T47D (cell line): ENCODE data around the gene LGALS7B.
"Not testable (repeated sequence)": the region's sequence is repeated elsewhere in the genome, so short reads cannot be mapped to it uniquely, and the experiment has no call there.

Experiments used
- DNase-seq, 2 experiments: peaks; one replicate each; pipeline versions ENCODE4 v3.0.0 to v3.0.0-alpha.2; 2011 to 2012; ENCODE audit warnings: low read depth in 1 of 2, low spot score in 1 of 2
- JUND ChIP-seq: IDR thresholded peaks from 2 replicates; pipeline ENCODE4 v1.6.1; 2012; ENCODE audit warnings: low read depth
- in situ Hi-C: cut with HindIII; loops from 2 replicates; pipeline ENCODE4 v1.10.0; 2016; ENCODE audit warnings: low sequenced_read_pairs, low pct_unique_long_range_greater_than_20kb

LGALS7B gene

DNA sequence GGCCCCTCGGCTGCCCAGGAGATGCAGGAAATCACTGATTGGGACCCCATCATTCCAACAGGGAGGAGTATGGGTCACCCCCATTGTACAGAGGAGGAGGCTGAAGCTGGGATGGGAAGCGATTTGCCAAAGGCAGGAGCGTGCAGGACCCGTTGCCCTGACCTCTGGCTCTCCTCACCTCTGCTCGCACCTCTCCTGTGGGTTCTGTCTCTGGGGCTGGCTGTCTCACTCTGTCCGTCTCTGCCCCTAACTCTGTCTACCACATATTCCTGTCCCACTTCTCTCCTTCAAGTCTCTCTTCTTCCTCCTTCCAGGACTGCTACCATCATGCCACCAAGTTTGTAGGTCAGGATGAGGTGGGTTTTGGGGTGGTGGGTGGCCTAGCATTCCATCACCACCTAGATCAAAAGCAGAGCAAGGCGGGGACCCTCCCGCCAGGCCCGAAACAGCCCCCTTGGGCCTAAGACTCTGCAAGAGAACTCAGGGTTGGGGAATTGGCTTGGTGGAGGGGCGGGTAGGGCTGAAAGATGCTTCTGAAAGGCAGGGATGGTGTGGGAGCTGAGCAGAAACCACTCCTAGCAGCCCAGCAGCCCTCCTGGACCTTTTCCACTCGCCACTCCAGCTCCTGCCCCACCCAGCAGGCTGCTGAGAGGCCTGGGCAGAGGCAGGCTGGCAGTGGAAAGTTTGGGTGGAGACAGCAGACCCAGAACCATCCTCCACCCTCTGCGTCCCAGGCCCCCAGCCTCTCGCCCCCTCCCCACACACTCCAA, 14.6 kb upstream of the LGALS7B start:
- DNase-seq = no peak
- in situ Hi-C loops = no loop called here
- no peak for TF ChIP-seq JUND

- in situ Hi-C loops = no loop called here
- DNase-seq = no peak
- no peak for TF ChIP-seq JUND
These were observed 10.3 kb upstream of the LGALS7B start for GRCh38 chr19:38778733-38779132.

DNA sequence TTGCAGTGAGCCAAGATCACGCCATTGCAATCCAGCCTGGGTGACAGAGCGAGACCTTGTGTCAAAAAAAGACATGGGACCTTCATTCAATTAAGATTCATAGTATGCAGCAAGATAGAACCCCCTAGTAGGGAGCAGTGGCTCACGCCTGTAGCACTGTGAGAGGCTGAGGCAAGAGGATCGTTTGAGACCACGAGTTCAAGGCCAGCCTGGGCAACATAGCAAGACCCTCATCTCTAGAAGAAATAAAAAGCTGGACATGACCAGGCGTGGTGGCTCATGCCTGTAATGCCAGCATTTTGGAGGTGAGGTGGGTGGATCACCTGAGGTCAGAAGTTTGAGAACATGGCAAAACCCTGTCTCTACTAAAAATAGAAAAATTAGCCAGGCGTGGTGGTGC, 8.6 kb upstream of the LGALS7B start:
- TF ChIP-seq JUND = no peak
- no peak for DNase-seq
- in situ Hi-C loops = no loop called here

GRCh38 chr19:38781058-38781457, 7.9 kb upstream of the LGALS7B start:
- no peak for TF ChIP-seq JUND
- no peak for DNase-seq
- in situ Hi-C loops = no loop called here

DNA sequence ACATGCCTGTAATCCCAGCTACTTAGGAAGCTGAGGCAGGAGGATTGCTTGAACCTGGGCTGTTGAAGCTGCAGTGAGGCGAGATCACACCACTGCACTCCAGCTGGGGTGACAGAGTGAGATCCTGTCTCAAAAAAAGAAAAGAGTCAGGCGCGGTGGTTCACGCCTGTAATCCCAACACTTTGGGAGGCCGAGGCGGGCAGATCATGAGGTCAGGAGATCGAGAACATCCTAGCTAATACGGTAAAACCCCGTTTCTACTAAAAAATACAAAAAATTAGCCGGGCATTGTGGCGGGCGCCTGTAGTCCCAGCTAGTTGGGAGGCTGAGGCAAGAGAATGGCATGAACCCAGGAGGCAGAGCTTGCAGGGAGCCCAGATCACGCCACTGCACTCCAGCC, 6.8 kb upstream of the LGALS7B start:
- in situ Hi-C loops, DNase-seq: not testable (repeated sequence)

DNA sequence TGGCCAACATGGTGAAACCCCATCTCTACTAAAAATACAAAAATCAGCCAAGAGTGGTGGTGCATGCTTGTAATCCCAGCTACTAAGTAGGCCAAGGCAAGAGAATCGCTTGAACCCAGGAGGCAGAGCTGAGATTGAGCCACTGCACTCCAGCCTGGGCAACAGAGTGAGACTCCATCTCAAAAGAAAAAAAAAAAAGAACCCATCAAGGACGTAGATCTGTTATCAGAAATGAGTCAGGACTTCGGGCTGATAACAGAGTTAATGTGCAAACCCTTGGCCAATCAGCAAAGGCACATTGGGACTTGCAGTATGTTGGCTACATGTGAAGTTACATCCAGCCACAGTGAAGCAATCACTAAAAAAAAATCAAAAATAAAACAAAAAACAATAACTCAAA, 4.8 kb upstream of the LGALS7B start:
- in situ Hi-C loops = no loop called here
- no peak for DNase-seq
- TF ChIP-seq JUND = no peak

GRCh38 chr19:38785187-38785699, 3.8 kb upstream of the LGALS7B start:
- no peak for DNase-seq
- TF ChIP-seq JUND = no peak
- in situ Hi-C loops = no loop called here

DNA sequence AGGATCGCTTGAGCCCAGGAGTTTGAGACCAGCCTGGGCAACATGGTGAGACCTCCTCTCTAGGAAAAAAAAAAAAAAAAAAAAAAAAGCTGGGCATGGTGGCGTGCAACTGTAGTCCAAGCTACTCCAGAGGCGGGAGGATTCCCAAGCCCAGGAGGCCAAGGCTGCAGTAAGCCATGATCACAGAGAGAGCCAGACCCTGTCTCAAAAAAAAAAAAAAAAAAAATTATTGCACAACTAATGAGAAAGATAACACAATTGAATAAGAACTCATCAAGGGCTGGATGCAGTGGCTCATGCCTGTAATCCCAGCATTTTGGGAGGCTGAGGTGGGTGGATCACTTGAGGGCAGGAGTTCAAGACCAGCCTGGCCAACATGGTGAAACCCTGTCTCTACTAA, 2.9 kb upstream of the LGALS7B start:
- DNase-seq, in situ Hi-C loops: not testable (repeated sequence)

- in situ Hi-C loops = no loop called here
- DNase-seq = no peak
- no peak for TF ChIP-seq JUND
These were observed 2.3 kb upstream of the LGALS7B start for GRCh38 chr19:38786572-38787265.

DNA sequence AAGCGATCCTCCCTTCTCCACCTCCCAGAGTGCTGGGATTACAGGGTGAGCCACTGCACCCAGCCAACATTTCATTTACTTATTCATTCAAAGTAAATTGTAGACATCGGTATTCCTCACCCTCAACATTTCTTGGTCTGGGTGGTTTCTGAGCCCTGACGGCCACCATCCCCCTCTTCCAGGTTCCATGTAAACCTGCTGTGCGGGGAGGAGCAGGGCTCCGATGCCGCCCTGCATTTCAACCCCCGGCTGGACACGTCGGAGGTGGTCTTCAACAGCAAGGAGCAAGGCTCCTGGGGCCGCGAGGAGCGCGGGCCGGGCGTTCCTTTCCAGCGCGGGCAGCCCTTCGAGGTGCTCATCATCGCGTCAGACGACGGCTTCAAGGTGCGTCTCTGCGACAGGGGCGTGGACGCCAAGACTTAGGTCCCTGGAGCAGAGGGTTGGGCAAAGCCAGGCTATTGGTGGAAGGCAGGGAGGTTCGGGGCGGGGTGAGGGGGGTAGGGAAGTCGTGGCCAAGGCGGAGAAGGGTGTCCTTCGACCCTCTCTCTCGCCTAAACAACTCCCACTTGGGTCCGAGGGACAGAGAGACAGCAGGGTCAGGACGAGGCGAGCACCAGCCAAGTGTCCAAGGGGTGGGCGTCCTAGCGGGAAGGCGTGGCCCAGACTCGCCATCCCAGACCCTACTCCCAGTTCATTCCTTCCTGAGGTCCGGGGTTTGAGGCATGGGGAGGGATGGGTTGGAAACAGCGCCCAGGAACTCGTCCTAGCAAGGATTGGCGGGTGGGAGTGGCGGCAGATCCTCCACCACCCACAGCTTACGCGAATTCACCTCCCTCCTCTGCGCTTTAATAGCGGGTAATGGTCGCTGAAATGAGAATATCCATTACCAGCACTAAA, 1.8 kb downstream of the LGALS7B start:
- in situ Hi-C loops, DNase-seq: not testable (repeated sequence)

GRCh38 chr19:38791451-38792064, 2.6 kb downstream of the LGALS7B start:
- in situ Hi-C loops, DNase-seq: not testable (repeated sequence)

DNA sequence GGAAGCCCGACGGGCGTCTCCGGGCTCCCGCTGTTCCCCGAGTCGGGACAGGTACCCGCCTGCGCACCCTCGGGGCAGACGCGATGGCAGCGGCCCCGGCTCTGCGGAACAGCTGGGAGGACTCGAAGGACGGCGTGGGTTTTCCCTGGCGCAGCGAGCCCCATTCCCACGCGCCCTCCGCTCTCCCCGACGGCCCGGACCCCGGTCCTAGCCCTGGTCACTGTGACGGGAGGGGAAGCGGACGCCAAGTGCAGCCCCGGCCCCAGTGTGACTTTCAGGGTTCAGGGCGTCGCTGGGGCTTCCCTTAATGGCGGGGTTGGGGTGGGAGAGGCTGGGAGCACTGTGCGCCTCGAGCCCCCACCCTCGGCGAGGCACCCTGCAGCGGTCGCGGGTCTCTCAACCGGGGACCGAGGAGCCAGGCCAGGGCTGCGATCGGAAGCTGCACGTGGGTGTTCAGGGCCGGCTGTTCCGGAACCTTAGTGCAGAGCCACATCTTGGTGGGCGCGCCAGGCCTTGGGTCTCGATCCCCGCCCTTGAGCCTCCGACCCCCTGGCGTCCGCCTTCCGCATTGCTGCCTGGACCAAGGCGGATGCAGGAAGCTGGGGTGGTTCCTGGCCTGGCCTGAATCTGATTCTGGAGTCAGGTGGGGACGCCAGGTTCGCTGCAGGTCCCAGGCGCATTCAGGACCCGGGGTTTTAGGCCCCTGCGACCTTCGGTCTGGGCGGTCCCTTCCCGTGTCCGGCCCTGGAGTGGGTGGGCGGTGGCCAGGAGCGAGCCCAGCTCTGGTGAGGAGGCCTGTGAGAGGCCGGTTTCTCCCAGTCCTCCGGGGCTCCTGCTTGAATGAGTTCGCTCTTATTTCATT, 3.5 kb downstream of the LGALS7B start:
- in situ Hi-C loops = no loop called here
- no peak for TF ChIP-seq JUND
- no peak for DNase-seq
